Psoas muscle (tissue), 8 donors: ENCODE measurements around the gene ANO7. TPM values are rescaled to one million over a fixed set of nuclear protein-coding genes. Genes with fewer than 3 reads are reported as not detected.

Experiments
- ATAC-seq, 4 donors: fragments of 200-7000 bp; cut with Tn5 transposase; one replicate each; pipeline ENCODE4 v1.9.1; 2020; ENCODE audit warnings: moderate library complexity in 3 of 4, mild to moderate bottlenecking in 2 of 4
- DNase-seq, 2 donors: peaks; one replicate each; pipeline ENCODE4 v3.0.0-alpha.2; 2020
- H3K27ac ChIP-seq: fragments of 200-600 bp; one replicate; pipeline ENCODE4 v1.8.0; 2022
- H3K27me3 ChIP-seq, 3 donors: fragments of 200-600 bp in 1 of 3; one replicate each; pipeline versions ENCODE4 v1.6.1 to v1.8.0; 2013 to 2022; ENCODE audit warnings: low read length in 2 of 3, mild to moderate bottlenecking in 2 of 3, moderate library complexity in 1 of 3; ENCODE audit not compliant: insufficient read depth in 3 of 3
- H3K36me3 ChIP-seq, 2 donors: fragments of 200-600 bp in 1 of 2; one replicate each; pipeline versions ENCODE4 v1.6.1 to v1.8.0; 2013 to 2022; ENCODE audit warnings: low read depth in 1 of 2, mild to moderate bottlenecking in 1 of 2, moderate library complexity in 1 of 2; ENCODE audit not compliant: insufficient read depth in 1 of 2
- H3K4me1 ChIP-seq: fragments of 200-600 bp; one replicate; pipeline ENCODE4 v1.8.0; 2022
- H3K4me3 ChIP-seq: fragments of 200-600 bp; one replicate; pipeline ENCODE4 v1.8.0; 2022; ENCODE audit warnings: mild to moderate bottlenecking
- H3K9me3 ChIP-seq: fragments of 200-600 bp; one replicate; pipeline ENCODE4 v1.8.0; 2022
- WGBS, 3 donors: extraction: QIAGEN DNeasy Blood & Tissue Kit; methylation state at CpG; one replicate each; pipeline versions ENCODE4 v1.1.6 to v1.1.7; 2013; 5-methylcytosine and 5-hydroxymethylcytosine counted together
- intact Hi-C, 2 donors: fragments of 100-400 bp; cut with DNase I; formaldehyde crosslinking; loops; one replicate each; pipeline versions ENCODE4 v1.11.0 to v1.14.2; 2022
- polyA plus RNA-seq, 3 donors: library from polyadenylated mRNA; stranded (reverse); fragments of 200-250 nt; gene quantifications; one replicate each; pipeline ENCODE4 v1.2.3, GENCODE V29; 2013
- total RNA-seq, 4 donors: library from RNA; stranded (reverse); fragmentation: NEBNext Ultra II Directional in 2 of 4; extraction: Animal tissue kit (Norgen Biotek cat#: 25700) in 2 of 4; gene quantifications; one replicate each; pipeline versions ENCODE4 v1.2.1 to v1.2.4, GENCODE V29; 2021 to 2023
- TF ChIP-seq, protein P1 (sequence below): fragments of 200-600 bp; IDR thresholded peaks from one replicate; pipeline ENCODE4 v1.8.0; 2022; ENCODE audit warnings: antibody characterized with exemption
- donor health status: healthy with polysubstance abuse.
- donor health status: DM: no; HTN: no; CAD: no; lungs with moderate emphysema.
- donor health status: Bipolar disorder and iron deficiency.
- donor health status: healthy.
- donor health status: DM: yes; HTN: yes; CAD: no.
- donor health status: DM: no; HTN: no; CAD: no.
- donor health status: DM: no; HTN: no; CAD: no.
- donor health status: DM: yes; HTN: yes; CAD: no.

Gene ANO7
- total and polyA plus RNA-seq, 7 donors: 0.22 to 1.8 (median 0.47) TPM

DNA sequence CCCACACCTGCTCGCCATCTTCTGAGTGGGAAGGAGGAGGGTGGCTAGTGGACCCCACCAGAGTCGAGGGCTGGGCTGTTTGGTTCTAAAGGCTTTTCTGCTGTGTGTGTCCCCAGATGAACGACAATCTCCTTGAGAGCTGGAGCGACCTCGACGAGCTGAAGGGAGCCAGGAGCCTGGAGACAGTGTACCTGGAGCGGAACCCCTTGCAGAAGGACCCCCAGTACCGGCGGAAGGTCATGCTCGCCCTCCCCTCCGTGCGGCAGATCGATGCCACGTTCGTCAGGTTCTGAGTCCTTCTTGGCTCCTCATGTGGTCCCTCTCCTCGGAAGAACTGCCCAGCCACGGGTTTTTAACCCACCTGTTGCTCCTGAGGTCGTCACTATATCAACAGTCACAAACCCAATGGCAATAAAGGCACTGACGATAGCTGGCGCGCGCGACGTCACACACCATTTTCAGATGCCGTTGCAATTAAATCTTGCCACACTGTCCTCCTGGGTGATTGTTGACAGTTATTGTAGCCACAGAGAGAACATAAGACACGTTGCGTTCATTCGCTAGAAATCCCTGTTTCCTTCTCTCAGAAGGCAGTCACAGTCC is 5.8 kb upstream of the ANO7 start:
- H3K4me3 ChIP-seq: no peak overlapping the region
- intact Hi-C loops: no loop called here
- H3K27me3 ChIP-seq: no peaks in the 10 kb centered on the region
- WGBS, 3 donors: 88 to 90% (median 90%) methylated on average over 28 of the region's 28 CpGs
- TF ChIP-seq, protein P1, sequence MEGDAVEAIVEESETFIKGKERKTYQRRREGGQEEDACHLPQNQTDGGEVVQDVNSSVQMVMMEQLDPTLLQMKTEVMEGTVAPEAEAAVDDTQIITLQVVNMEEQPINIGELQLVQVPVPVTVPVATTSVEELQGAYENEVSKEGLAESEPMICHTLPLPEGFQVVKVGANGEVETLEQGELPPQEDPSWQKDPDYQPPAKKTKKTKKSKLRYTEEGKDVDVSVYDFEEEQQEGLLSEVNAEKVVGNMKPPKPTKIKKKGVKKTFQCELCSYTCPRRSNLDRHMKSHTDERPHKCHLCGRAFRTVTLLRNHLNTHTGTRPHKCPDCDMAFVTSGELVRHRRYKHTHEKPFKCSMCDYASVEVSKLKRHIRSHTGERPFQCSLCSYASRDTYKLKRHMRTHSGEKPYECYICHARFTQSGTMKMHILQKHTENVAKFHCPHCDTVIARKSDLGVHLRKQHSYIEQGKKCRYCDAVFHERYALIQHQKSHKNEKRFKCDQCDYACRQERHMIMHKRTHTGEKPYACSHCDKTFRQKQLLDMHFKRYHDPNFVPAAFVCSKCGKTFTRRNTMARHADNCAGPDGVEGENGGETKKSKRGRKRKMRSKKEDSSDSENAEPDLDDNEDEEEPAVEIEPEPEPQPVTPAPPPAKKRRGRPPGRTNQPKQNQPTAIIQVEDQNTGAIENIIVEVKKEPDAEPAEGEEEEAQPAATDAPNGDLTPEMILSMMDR: no peak
- no peaks in the 10 kb centered on the region for H3K9me3 ChIP-seq
- DNase-seq (no peak), ATAC-seq (no peak)
- no peaks in the 10 kb centered on the region for H3K4me1 ChIP-seq
- H3K27ac ChIP-seq: no peak overlapping the region
- H3K36me3 ChIP-seq: peaks cover 0 to 38% of the 10 kb centered on the region in 2 donors

DNA sequence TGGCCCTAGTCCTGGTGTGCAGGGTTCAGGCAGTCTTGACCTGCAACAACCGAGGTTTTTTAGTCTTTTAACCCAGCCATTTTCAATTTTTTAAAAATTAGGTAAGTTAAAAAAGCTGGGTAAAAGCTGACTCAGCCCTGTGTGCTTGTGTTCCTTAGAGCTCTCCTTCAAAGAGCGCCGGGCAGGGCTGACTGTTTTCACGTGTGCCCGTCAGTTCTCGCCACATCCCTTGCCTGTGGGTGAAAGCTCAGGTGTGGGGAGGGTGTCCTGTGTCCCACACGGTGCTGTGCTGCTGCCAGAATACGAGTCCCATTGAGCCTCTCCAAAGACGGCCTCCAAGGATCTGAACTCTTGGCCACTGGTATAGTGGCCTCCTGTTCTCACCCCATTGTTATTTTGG is 5.3 kb upstream of the ANO7 start:
- Histone ChIP-seq H3K27ac (no peak overlapping the region), H3K9me3 (no peaks in the 10 kb centered on the region), H3K4me1 (no peaks in the 10 kb centered on the region), H3K36me3 (peaks cover 0 to 32% of the 10 kb centered on the region in 2 donors), H3K4me3 (no peak overlapping the region), H3K27me3 (no peaks in the 10 kb centered on the region)
- ATAC-seq: no peak
- no peak for DNase-seq
- 86 to 95% (median 91%) methylated on average over 9 of the region's 9 CpGs for WGBS, 3 donors
- TF ChIP-seq, protein P1: no peak
- intact Hi-C loops: no loop called here

DNA sequence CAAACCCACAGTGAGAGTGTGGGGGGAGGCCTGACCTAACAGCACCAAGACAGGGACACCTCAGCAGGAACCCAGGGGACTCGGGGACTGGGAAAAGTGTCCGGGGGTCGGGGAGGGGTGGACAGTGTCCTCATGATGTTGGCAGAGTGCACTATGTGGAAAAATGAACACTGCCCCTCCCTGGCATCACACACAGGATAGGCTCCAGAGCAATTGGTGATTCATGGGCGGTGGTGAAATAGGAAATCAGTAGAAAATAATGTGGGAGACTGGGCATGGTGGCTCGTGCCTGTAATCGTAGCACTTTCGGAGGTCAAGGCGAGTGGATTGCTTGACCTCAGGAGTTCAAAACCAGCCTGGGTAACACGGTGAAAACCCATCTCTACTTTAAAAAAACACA is 3.6 kb upstream of the ANO7 start:
- intact Hi-C loops: no loop called here
- no peak for DNase-seq
- Histone ChIP-seq H3K4me3 (no peak overlapping the region), H3K9me3 (no peaks in the 10 kb centered on the region), H3K27ac (no peak overlapping the region), H3K4me1 (no peaks in the 10 kb centered on the region), H3K27me3 (no peaks in the 10 kb centered on the region), H3K36me3 (peaks cover 0 to 18% of the 10 kb centered on the region in 2 donors)
- no peak for ATAC-seq
- TF ChIP-seq, protein P1: no peak
- 64 to 75% (median 70%) methylated on average over 9 of the region's 9 CpGs for WGBS, 3 donors

DNA sequence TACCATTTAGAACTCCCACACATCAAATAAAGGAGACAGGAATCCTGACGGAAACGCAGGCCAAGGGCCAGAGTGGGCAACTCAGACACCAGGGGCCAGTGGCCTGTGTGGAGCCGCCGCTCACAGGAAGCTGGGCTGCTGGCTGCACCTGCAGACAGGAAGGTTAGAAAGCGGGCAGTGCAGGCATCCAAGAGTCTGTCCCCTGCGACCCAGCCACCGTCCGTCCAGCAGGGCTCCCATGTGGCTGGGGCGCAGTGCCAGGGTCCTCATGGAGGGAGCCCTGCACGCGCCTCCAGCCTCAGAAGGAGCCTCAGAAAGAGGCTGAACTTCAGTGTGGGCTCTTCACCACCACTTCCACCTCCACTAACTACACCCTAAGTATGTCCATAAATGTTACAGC is 2.5 kb upstream of the ANO7 start:
- no peak for ATAC-seq
- Histone ChIP-seq H3K4me3 (no peak overlapping the region), H3K36me3 (peaks cover 0 to 15% of the 10 kb centered on the region in 2 donors), H3K4me1 (no peaks in the 10 kb centered on the region), H3K9me3 (no peaks in the 10 kb centered on the region), H3K27ac (no peak overlapping the region), H3K27me3 (no peaks in the 10 kb centered on the region)
- intact Hi-C loops: no loop called here
- no peak for DNase-seq
- WGBS, 3 donors: 48 to 53% (median 50%) methylated on average over 11 of the region's 11 CpGs
- TF ChIP-seq, protein P1: no peak
